BLaER1 treated with 17β-estradiol and CSF1 and Interleukin-3, amounts not matched to agents 10 nM and 100 nM (cell line): ENCODE measurements around the gene LCE1C.

Experiments used
- H3K27ac ChIP-seq, 11 experiments: shearing (Covaris generic); formaldehyde crosslinking; 2 replicates each; pipeline ENCODE4 v1.8.1; 2022
- H3K27me3 ChIP-seq, 11 experiments: shearing (Covaris generic); formaldehyde crosslinking; 2 replicates each; pipeline ENCODE4 v1.8.1; 2022
- H3K36me3 ChIP-seq, 11 experiments: shearing (Covaris generic); formaldehyde crosslinking; 2 replicates each; pipeline ENCODE4 v1.8.1; 2022
- H3K4me1 ChIP-seq, 10 experiments: shearing (Covaris generic); formaldehyde crosslinking; 2 replicates each; pipeline ENCODE4 v1.8.1; 2022
- H3K4me2 ChIP-seq, 11 experiments: shearing (Covaris generic); formaldehyde crosslinking; 2 replicates each; pipeline ENCODE4 v1.8.1; 2022
- H3K4me3 ChIP-seq, 10 experiments: shearing (Covaris generic); formaldehyde crosslinking; 2 replicates each; pipeline ENCODE4 v1.8.1; 2022
- H3K9ac ChIP-seq, 11 experiments: shearing (Covaris generic); formaldehyde crosslinking; 2 replicates each; pipeline ENCODE4 v1.8.1; 2022
- H3K9me3 ChIP-seq, 11 experiments: shearing (Covaris generic); formaldehyde crosslinking; replicated peaks in 1 of 11; 2 replicates each; pipeline ENCODE4 v1.8.1; 2022
- H4K20me1 ChIP-seq, 11 experiments: shearing (Covaris generic); formaldehyde crosslinking; 2 replicates each; pipeline ENCODE4 v1.8.1; 2022
- Cebpa-rat ChIP-seq, 11 experiments: shearing (Covaris generic); IDR thresholded peaks; 2 replicates each; pipeline ENCODE4 v1.8.1; 2022

Gene LCE1C, protein sequence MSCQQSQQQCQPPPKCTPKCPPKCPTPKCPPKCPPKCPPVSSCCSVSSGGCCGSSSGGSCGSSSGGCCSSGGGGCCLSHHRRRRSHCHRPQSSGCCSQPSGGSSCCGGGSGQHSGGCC

DNA sequence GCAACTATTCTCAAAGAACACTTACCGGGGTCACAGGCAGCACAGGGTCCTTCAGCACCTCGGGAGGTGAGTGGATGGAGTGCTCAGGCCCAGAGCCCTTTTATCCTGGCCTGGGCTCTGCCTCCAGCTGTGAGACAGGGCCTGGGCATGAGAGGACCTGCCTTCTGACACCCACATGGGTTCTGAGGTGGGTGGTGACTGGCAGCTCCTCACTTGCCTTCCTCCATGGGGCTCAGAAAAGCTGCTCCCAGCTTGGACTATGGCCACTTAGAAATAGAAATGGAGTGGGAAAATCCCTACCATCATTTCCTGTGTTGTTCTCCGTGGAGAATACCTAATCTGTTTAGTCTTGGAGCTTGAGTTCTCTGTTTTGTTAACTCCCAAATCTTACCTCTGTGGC, at the start of gene LCE1C:
TSS of gene LCE1C (minus strand) at position 76 of the 400 bp plus-strand sequence. CDS start 1,173 bp downstream, outside the sequence.
- no peaks in the 10 kb centered on the region for H4K20me1 ChIP-seq
- H3K27ac ChIP-seq, result no peak within 1 kb of the TSS
- H3K4me1 ChIP-seq, result no peaks in the 10 kb centered on the region
- H3K9ac ChIP-seq, result no peak within 1 kb of the TSS
- no peak within 1 kb of the TSS for H3K4me2 ChIP-seq
- H3K4me3 ChIP-seq, result no peak within 1 kb of the TSS
- TF ChIP-seq Cebpa-rat (IDR thresholded peaks at IDR 0.05), result no peak
- no peaks in the 10 kb centered on the region for H3K27me3 ChIP-seq
- H3K9me3 ChIP-seq, result peaks cover 0 to 6% (median 0%) of the 10 kb centered on the region in 11 experiments; a peak in 1 of 22 replicates
- no peaks in the 10 kb centered on the region for H3K36me3 ChIP-seq

DNA sequence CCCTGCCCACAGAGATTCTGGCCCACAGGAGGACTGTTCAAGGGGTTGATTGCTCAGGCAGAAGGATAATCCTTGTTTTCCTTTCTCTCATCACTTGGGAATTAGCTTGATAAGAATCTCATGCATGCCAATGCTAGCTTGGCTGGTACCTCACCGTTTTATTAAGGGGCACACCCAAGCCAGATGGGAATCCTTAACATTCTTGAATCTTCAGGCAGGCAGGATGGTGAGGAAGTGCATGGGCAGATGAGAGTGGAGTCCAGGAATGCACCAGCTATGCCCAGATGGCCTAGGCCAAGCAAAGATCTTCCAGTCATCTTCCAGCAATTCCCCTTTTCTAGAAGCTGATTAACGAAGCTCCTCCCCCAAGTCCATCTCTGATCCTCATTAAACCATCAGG, 49.2 kb upstream of the LCE1C start:
- Histone ChIP-seq H3K9me3 (no peaks in the 10 kb centered on the region), H3K27ac (no peak overlapping the region), H3K4me2 (no peak overlapping the region)

DNA sequence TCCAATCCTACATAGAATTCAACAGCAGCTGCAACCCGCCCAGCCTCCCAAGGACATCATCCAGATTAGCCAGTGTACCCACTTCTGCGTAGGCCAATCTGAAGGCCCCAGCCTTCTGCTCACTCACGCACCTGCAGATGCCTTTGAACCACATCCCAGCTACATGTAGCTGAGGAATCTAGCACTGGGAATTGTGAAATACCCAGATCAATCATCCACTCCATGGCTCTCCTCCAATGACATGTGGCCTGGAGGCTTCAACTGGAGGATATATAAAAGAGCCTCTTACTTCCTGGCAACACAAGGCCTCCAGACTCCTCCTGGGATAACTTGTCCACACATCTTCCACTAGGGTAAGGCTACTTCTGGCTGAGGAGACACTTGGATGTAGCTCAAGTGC, 36.1 kb upstream of the LCE1C start, which contains the start of gene LCE6A:
TSS of gene LCE6A (plus strand) at position 301 of the 400 bp plus-strand sequence. CDS start 665 bp downstream, outside the sequence.
- H3K4me3 ChIP-seq, result no peak within 1 kb of the TSS
- no peak within 1 kb of the TSS for H3K4me2 ChIP-seq
- no peak for TF ChIP-seq Cebpa-rat (IDR thresholded peaks at IDR 0.05)
- no peak within 1 kb of the TSS for H3K9ac ChIP-seq
- H3K36me3 ChIP-seq, result no peaks in the 10 kb centered on the region
- H4K20me1 ChIP-seq, result no peaks in the 10 kb centered on the region
- H3K4me1 ChIP-seq, result no peaks in the 10 kb centered on the region
- H3K27ac ChIP-seq, result no peak within 1 kb of the TSS
- no peaks in the 10 kb centered on the region for H3K27me3 ChIP-seq
- no peaks in the 10 kb centered on the region for H3K9me3 ChIP-seq

More for the DNA sequence above, 49.2 kb upstream of the LCE1C start:
- no peaks in the 10 kb centered on the region for H4K20me1 ChIP-seq
- no peaks in the 10 kb centered on the region for H3K36me3 ChIP-seq
- no peaks in the 10 kb centered on the region for H3K4me1 ChIP-seq
- no peaks in the 10 kb centered on the region for H3K27me3 ChIP-seq
- H3K4me3 ChIP-seq, result no peak overlapping the region
- no peak for TF ChIP-seq Cebpa-rat (IDR thresholded peaks at IDR 0.05)
- no peak overlapping the region for H3K9ac ChIP-seq

DNA sequence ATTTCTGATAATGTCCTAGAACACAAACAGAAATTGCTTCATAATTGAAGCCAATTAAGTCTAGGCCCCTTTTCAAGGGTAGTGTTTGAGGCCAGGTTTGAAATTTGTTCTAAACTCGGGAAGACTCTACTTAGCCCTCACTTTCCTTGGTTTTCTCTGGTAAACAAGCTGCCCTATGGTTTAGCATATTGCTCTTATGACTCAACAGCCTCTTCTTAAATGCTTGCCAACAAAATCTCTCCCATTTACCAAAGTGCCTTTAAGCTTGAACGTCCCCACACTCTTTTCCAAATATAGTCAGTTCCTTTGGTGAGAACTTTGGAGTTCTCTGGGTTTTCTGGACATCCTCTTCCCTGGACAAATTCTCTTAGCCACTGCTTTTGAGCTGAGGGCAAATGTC, 30.4 kb upstream of the LCE1C start:
- H3K9ac ChIP-seq, result no peak overlapping the region
- no peak for TF ChIP-seq Cebpa-rat (IDR thresholded peaks at IDR 0.05)
- H3K27ac ChIP-seq, result no peak overlapping the region
- no peaks in the 10 kb centered on the region for H3K9me3 ChIP-seq
- no peaks in the 10 kb centered on the region for H3K36me3 ChIP-seq
- H3K27me3 ChIP-seq, result no peaks in the 10 kb centered on the region
- H4K20me1 ChIP-seq, result no peaks in the 10 kb centered on the region
- H3K4me3 ChIP-seq, result no peak overlapping the region
- H3K4me1 ChIP-seq, result no peaks in the 10 kb centered on the region
- H3K4me2 ChIP-seq, result no peak overlapping the region

DNA sequence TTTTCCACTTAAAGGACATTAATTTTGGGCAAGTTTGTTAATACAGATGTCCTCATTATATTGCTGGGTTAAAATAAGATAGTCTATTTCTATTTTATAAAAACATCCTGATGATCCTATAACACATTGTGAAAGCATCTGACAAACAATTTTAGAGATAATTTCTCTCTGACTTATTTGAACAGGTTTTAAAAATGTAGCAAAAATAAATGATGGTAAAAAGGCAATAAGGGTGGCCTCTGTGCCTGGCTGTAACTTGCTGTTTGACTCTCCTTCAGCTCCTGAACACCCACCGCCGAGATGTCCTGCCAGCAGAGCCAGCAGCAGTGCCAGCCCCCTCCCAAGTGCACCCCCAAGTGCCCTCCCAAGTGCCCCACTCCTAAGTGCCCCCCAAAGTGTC, 20.7 kb upstream of the LCE1C start, which contains the start of gene LCE1A:
TSS of gene LCE1A (plus strand) at position 301 of the 400 bp plus-strand sequence. CDS start at position 301, 0 bp downstream.
- Histone ChIP-seq H4K20me1 (no peaks in the 10 kb centered on the region), H3K4me2 (no peak within 1 kb of the TSS), H3K9ac (no peak within 1 kb of the TSS), H3K27ac (no peak within 1 kb of the TSS), H3K27me3 (no peaks in the 10 kb centered on the region), H3K4me1 (no peaks in the 10 kb centered on the region), H3K9me3 (peaks cover 0 to 8% (median 0%) of the 10 kb centered on the region in 11 experiments; a peak in 2 of 22 replicates), H3K4me3 (no peak within 1 kb of the TSS), H3K36me3 (no peaks in the 10 kb centered on the region)
- no peak for TF ChIP-seq Cebpa-rat (IDR thresholded peaks at IDR 0.05)

DNA sequence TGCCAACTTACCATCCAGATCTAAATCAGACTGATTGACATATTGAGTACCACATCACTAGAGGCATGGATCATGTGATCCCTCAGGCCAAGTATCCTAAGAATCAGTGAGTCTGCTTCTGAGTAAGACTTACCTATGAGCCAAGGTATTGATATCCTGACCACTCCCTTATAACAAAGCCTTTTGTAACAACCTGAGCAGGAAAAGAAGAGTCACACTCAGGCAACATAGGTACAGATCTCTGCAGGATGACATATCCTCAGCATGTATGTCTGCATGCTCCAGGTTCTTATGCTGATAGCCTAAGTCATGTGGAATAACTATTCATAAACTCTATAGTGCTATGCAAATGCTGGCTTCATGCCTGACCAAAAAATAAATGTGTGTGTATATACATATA, 18.5 kb upstream of the LCE1C start:
- TF ChIP-seq Cebpa-rat (IDR thresholded peaks at IDR 0.05), result no peak
- no peak overlapping the region for H3K4me2 ChIP-seq
- no peaks in the 10 kb centered on the region for H4K20me1 ChIP-seq
- no peak overlapping the region for H3K9ac ChIP-seq
- H3K4me3 ChIP-seq, result no peak overlapping the region
- no peaks in the 10 kb centered on the region for H3K36me3 ChIP-seq
- peaks cover 5 to 11% (median 8%) of the 10 kb centered on the region in 10 experiments; a peak in 16 of 20 replicates for H3K4me1 ChIP-seq
- no peaks in the 10 kb centered on the region for H3K27me3 ChIP-seq
- no peak overlapping the region for H3K27ac ChIP-seq
- no peaks in the 10 kb centered on the region for H3K9me3 ChIP-seq

DNA sequence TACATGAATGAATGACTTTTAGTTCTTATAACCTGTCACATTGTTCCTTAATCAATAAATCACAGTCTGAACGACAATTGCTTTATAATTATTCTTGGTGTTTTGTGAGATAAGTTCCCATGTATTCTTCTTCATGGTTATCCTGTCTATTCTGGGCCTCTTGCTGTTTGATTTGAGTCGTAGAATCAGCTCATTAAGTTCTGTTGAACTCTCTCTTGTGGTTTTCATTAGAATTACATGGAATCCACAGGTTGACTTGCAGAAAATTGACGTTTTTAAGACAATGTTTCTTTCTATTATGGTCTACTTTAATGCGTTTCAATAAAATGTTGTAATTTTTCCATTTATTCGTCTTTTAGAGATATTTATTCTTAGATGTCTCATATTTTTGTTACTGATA, 16.8 kb upstream of the LCE1C start:
- no peak overlapping the region for H3K4me3 ChIP-seq
- H4K20me1 ChIP-seq, result no peaks in the 10 kb centered on the region
- H3K36me3 ChIP-seq, result no peaks in the 10 kb centered on the region
- TF ChIP-seq Cebpa-rat (IDR thresholded peaks at IDR 0.05), result no peak
- H3K9me3 ChIP-seq, result no peaks in the 10 kb centered on the region
- H3K4me1 ChIP-seq, result peaks cover 5 to 27% (median 8%) of the 10 kb centered on the region in 10 experiments; a peak in 16 of 20 replicates
- H3K27ac ChIP-seq, result no peak overlapping the region
- no peaks in the 10 kb centered on the region for H3K27me3 ChIP-seq
- no peak overlapping the region for H3K9ac ChIP-seq
- no peak overlapping the region for H3K4me2 ChIP-seq

DNA sequence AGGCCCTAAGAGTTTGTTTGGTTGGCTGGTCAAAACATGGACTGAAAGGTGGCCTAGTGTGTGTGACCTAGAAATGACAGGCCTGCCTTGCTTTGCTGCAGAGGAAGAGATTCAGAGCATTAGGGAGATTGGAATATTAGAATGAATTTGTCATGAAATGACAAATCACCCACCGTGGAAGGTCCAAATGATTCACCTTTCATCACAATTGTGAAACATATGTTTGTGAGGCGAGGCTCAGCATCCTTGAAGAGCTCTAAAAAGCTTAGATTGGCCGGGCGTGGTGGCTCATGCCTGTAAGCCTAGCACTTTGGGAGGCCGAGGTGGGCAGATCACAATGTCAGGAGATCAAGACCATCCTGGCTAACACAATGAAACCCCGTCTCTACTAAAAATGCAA, 10.9 kb upstream of the LCE1C start:
- Histone ChIP-seq H3K9me3 (no peaks in the 10 kb centered on the region), H3K4me3 (no peak overlapping the region), H4K20me1 (no peaks in the 10 kb centered on the region), H3K27me3 (no peaks in the 10 kb centered on the region), H3K4me2 (no peak overlapping the region), H3K36me3 (no peaks in the 10 kb centered on the region), H3K4me1 (peaks cover 5 to 29% (median 8%) of the 10 kb centered on the region in 10 experiments; a peak in 16 of 20 replicates), H3K9ac (no peak overlapping the region), H3K27ac (no peak overlapping the region)
- no peak for TF ChIP-seq Cebpa-rat (IDR thresholded peaks at IDR 0.05)

DNA sequence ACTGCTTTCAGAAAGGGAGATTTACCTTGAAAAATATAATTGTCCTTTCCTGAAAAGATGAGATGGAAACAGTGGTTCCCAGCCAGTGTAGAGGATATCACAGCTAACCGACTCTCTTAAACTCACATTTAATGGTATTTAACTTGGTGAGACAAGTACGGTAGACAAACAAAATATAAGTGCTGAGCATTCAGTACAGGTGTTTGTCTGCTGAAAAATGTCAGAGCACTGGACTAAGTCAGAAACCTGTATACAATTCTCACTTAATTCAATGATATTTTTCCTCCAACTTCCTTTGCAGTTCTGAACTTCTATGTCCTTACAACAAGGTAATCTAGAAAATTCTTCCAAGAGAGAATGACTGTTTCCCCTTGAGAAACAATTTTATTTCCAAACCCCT, 5.2 kb upstream of the LCE1C start, which contains the start of gene LCE1B:
TSS of gene LCE1B (plus strand) at position 301 of the 400 bp plus-strand sequence. CDS start 476 bp downstream, outside the sequence.
- peaks cover 0 to 6% (median 0%) of the 10 kb centered on the region in 11 experiments; a peak in 1 of 22 replicates for H3K9me3 ChIP-seq
- H3K9ac ChIP-seq, result no peak within 1 kb of the TSS
- no peaks in the 10 kb centered on the region for H4K20me1 ChIP-seq
- TF ChIP-seq Cebpa-rat (IDR thresholded peaks at IDR 0.05), result no peak
- H3K4me2 ChIP-seq, result no peak within 1 kb of the TSS
- no peak within 1 kb of the TSS for H3K4me3 ChIP-seq
- H3K27ac ChIP-seq, result no peak within 1 kb of the TSS
- no peaks in the 10 kb centered on the region for H3K4me1 ChIP-seq
- no peaks in the 10 kb centered on the region for H3K36me3 ChIP-seq
- no peaks in the 10 kb centered on the region for H3K27me3 ChIP-seq

DNA sequence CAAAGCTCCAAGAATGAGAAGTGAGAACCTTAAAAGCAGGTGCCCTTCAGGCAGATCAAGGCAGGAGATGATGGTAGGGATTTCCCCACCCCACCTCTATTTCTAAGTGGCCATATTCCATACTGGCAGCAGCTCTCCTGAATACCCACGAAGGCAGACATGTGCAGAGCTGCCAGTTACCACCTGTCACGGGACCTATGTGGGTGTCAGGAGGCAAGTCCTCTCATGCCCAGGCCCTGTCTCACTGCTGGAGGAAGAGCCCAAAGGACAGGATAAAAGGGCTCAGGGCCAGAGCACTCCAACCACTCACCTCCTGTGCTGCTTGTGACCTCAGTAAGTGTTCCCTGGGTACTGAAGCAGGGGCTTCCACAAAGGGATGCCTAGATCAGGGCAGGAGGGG, 4.6 kb upstream of the LCE1C start:
- no peak overlapping the region for H3K9ac ChIP-seq
- H3K9me3 ChIP-seq, result peaks cover 0 to 6% (median 0%) of the 10 kb centered on the region in 11 experiments; a peak in 1 of 22 replicates
- TF ChIP-seq Cebpa-rat (IDR thresholded peaks at IDR 0.05), result no peak

More for the DNA sequence above, 4.6 kb upstream of the LCE1C start:
- no peaks in the 10 kb centered on the region for H3K4me1 ChIP-seq
- no peaks in the 10 kb centered on the region for H3K27me3 ChIP-seq
- H3K27ac ChIP-seq, result no peak overlapping the region
- H3K4me3 ChIP-seq, result no peak overlapping the region
- no peaks in the 10 kb centered on the region for H3K36me3 ChIP-seq
- no peak overlapping the region for H3K4me2 ChIP-seq
- no peaks in the 10 kb centered on the region for H4K20me1 ChIP-seq
